NB4 (cell line): Measurements from ENCODE around the gene ACTRT2.

Experiments
- DNase-seq: peaks from one replicate; pipeline ENCODE4 v3.0.0; 2010; ENCODE audit warnings: low read depth
- H3K4me3 ChIP-seq: one replicate; pipeline ENCODE4 v1.5.1; 2011; ENCODE audit warnings: mild to moderate bottlenecking, low read depth, low read length, moderate library complexity
- CTCF ChIP-seq: IDR thresholded peaks from one replicate; pipeline ENCODE4 v1.5.1; 2012; ENCODE audit warnings: low read depth, low read length
- MAX ChIP-seq: IDR thresholded peaks from 2 replicates; pipeline ENCODE4 v1.6.1; 2011; ENCODE audit warnings: low read depth, low read length
- MYC ChIP-seq: IDR thresholded peaks from 2 replicates; pipeline ENCODE4 v1.6.1; 2011; ENCODE audit warnings: low read depth, low read length
- POLR2A ChIP-seq: IDR thresholded peaks from 2 replicates; pipeline ENCODE4 v1.6.1; 2011; ENCODE audit warnings: mild to moderate bottlenecking; ENCODE audit not compliant: insufficient read length; ENCODE audit errors: extremely low read depth

The ACTRT2 gene

GRCh38 chr1:3070644-3071564 is 49.6 kb downstream of the ACTRT2 start:
- no peak for TF ChIP-seq POLR2A
- no peak overlapping the region for H3K4me3 ChIP-seq
- no peak for DNase-seq

DNA sequence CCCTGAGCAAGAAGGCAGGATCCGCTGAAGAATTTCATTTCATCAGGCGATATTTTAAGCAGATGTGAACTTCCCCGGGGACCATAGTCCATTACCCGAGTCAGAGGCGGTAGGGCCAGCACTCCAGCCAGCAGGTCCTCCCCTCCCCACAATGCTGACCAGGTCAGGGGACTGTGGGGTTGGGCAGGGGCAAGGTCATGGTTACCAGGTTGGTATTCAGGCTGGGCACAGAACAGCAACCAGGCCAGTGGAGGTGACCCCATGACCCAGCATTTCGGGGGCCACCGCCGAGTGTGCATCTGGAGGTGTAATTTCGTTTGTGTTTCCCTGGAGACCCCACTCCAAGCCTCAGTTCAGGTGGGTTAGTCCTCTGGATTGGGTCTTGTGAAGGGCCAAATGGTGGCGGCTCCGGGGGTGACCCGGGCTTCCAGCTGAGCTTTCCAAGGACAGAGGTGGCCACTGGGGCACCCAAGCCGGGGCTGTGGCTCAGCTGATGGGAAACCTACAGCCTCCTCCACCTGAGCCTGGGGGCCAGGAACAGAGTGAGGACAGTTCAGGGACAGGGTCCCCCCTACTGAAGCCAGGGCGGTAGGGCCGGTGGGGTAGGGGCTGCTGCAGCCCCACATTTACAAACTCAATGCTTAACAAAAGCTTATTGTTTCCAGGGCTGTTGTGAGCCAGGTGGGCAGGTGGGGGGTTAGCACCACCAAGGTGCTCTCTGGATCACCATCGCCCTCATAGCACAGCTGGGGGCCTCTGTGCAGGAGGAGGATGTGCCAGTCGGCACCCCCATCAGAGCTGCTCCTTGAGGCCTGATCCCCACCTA is 50.5 kb downstream of the ACTRT2 start:
- TF ChIP-seq POLR2A, result no peak
- TF ChIP-seq MAX, result no peak
- TF ChIP-seq MYC, result no peak
- TF ChIP-seq CTCF, result no peak
- no peak overlapping the region for H3K4me3 ChIP-seq
- DNase-seq, result no peak
